GM13977 (cell line): ENCODE results near the gene GHRHR.

Experiments
- DNase-seq: peaks from one replicate; pipeline ENCODE4 v3.0.0; 2012; ENCODE audit warnings: low spot score
- in situ Hi-C: fragments of 300-500 bp; cut with MboI; formaldehyde crosslinking; loops from one replicate; pipeline ENCODE4 v1.12.0; 2022; ENCODE audit warnings: low sequenced_read_pairs, low pct_unique_long_range_greater_than_20kb, mixed read lengths, inconsistent platforms; ENCODE audit not compliant: unreplicated experiment
- TF ChIP-seq, protein P1 (sequence below): IDR thresholded peaks from 2 replicates; pipeline ENCODE4 v1.5.1; 2012; ENCODE audit warnings: mild to moderate bottlenecking, control low read depth; ENCODE audit not compliant: insufficient read depth; ENCODE audit errors: extremely low read depth, missing control alignments

The GHRHR gene

GRCh38 chr7:30975256-30975899 lies 11.6 kb downstream of the GHRHR start:
- DNase-seq = no peak
- in situ Hi-C loops = loop anchor here (10.0 kb wide), 1 partner anchor 171 kb away; no protein-coding TSS in a partner anchor

GRCh38 chr7:30976381-30976780 lies 12.6 kb downstream of the GHRHR start:
- in situ Hi-C loops = loop anchor here (10.0 kb wide), 1 partner anchor 172 kb away; no protein-coding TSS in a partner anchor
- TF ChIP-seq, protein P1, sequence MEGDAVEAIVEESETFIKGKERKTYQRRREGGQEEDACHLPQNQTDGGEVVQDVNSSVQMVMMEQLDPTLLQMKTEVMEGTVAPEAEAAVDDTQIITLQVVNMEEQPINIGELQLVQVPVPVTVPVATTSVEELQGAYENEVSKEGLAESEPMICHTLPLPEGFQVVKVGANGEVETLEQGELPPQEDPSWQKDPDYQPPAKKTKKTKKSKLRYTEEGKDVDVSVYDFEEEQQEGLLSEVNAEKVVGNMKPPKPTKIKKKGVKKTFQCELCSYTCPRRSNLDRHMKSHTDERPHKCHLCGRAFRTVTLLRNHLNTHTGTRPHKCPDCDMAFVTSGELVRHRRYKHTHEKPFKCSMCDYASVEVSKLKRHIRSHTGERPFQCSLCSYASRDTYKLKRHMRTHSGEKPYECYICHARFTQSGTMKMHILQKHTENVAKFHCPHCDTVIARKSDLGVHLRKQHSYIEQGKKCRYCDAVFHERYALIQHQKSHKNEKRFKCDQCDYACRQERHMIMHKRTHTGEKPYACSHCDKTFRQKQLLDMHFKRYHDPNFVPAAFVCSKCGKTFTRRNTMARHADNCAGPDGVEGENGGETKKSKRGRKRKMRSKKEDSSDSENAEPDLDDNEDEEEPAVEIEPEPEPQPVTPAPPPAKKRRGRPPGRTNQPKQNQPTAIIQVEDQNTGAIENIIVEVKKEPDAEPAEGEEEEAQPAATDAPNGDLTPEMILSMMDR = no peak
- DNase-seq = no peak

More at GRCh38 chr7:30975256-30975899, 11.6 kb downstream of the GHRHR start:
- TF ChIP-seq, protein P1 = no peak

GRCh38 chr7:30977222-30977621 lies 13.5 kb downstream of the GHRHR start:
- in situ Hi-C loops = loop anchor here (10.0 kb wide), 1 partner anchor 172 kb away; no protein-coding TSS in a partner anchor
- TF ChIP-seq, protein P1 = no peak
- DNase-seq = no peak

- in situ Hi-C loops = loop anchor here (10.0 kb wide), 1 partner anchor 173 kb away; no protein-coding TSS in a partner anchor
- TF ChIP-seq, protein P1 = peak; percentile 54
- DNase-seq = no peak
Measured at GRCh38 chr7:30977896-30978564, 14.3 kb downstream of the GHRHR start.

GRCh38 chr7:30979027-30979426 lies 15.3 kb downstream of the GHRHR start:
- TF ChIP-seq, protein P1 = no peak
- no peak for DNase-seq
- in situ Hi-C loops = loop anchor here (10.0 kb wide), 1 partner anchor 174 kb away; no protein-coding TSS in a partner anchor

- DNase-seq = no peak
- in situ Hi-C loops = loop anchor here (10.0 kb wide), 1 partner anchor 145 kb away; no protein-coding TSS in a partner anchor
- TF ChIP-seq, protein P1 = no peak
Measured at GRCh38 chr7:30980194-30980593, 16.4 kb downstream of the GHRHR start.
